Measurements from ENCODE around the gene PLCD1. TPM values are rescaled to one million over a fixed set of nuclear protein-coding genes. Genes with fewer than 3 reads are reported as not detected.
"Not testable (repeated sequence)": the region's sequence is repeated elsewhere in the genome, so short reads cannot be mapped to it uniquely, and the experiment has no call there.

PLCD1 gene
- total RNA-seq, 1 donor from 2014 or later = 30.1 TPM

- Histone ChIP-seq H3K4me1 (no peaks in the 10 kb centered on the region), H3K9me3 (no peaks in the 10 kb centered on the region), H3K36me3 (peaks cover 49% of the 10 kb centered on the region), H3K27ac (no peak overlapping the region), H3K4me3 (no peak overlapping the region), H3K27me3 (ENCODE audit: low read depth) (no peaks in the 10 kb centered on the region)
- intact Hi-C loops (cut with DNase I) = no loop called here
- no peak for TF ChIP-seq CTCF (IDR thresholded peaks at IDR 0.05)
- DNase-seq (no peak), ATAC-seq (no peak)
These were observed 48.7 kb downstream of the PLCD1 start for GRCh38 chr3:37980462-37981347.

GRCh38 chr3:37979541-37980461, 49.6 kb downstream of the PLCD1 start:
- peaks cover 57% of the 10 kb centered on the region for H3K36me3 ChIP-seq
- no peak overlapping the region for H3K27ac ChIP-seq
- peak; percentile 59 to 65 for ATAC-seq
- no peak overlapping the region for H3K4me3 ChIP-seq
- no peaks in the 10 kb centered on the region for H3K27me3 ChIP-seq (ENCODE audit: low read depth)
- no peaks in the 10 kb centered on the region for H3K9me3 ChIP-seq
- no peaks in the 10 kb centered on the region for H3K4me1 ChIP-seq
- DNase-seq = no peak
- intact Hi-C loops (cut with DNase I) = no loop called here
- TF ChIP-seq CTCF (IDR thresholded peaks at IDR 0.05) = no peak

- Histone ChIP-seq H3K27ac (no peak overlapping the region), H3K27me3 (ENCODE audit: low read depth) (no peaks in the 10 kb centered on the region), H3K4me3 (no peak overlapping the region), H3K36me3 (peaks cover 47% of the 10 kb centered on the region), H3K9me3 (no peaks in the 10 kb centered on the region), H3K4me1 (peaks cover 5% of the 10 kb centered on the region)
- TF ChIP-seq CTCF (IDR thresholded peaks at IDR 0.05) = peak; percentile 83
- peak; percentile 92 to 93 for ATAC-seq
- intact Hi-C loops (cut with DNase I) = no loop called here
- DNase-seq = peak; percentile 78
These were observed 55.0 kb downstream of the PLCD1 start for GRCh38 chr3:37974121-37975083.

- intact Hi-C loops (cut with DNase I) = no loop called here
- no peak for DNase-seq
- H3K27ac ChIP-seq = no peak overlapping the region
These were observed 56.0 kb downstream of the PLCD1 start for GRCh38 chr3:37973246-37974054.

GRCh38 chr3:37972056-37972455, 57.4 kb downstream of the PLCD1 start:
- H3K9me3 ChIP-seq; ATAC-seq; DNase-seq; H3K4me3 ChIP-seq; H3K27ac ChIP-seq; intact Hi-C loops (cut with DNase I); H3K27me3 ChIP-seq (ENCODE audit: low read depth): not testable (repeated sequence)
- Histone ChIP-seq H3K4me1 (peaks cover 26% of the 10 kb centered on the region), H3K36me3 (peaks cover 45% of the 10 kb centered on the region)

More at GRCh38 chr3:37973246-37974054, 56.0 kb downstream of the PLCD1 start:
- Histone ChIP-seq H3K4me1 (peaks cover 15% of the 10 kb centered on the region), H3K4me3 (no peak overlapping the region), H3K9me3 (no peaks in the 10 kb centered on the region), H3K27me3 (ENCODE audit: low read depth) (no peaks in the 10 kb centered on the region), H3K36me3 (peaks cover 47% of the 10 kb centered on the region)
- no peak for TF ChIP-seq CTCF (IDR thresholded peaks at IDR 0.05)
- no peak for ATAC-seq

Data from lower lobe of right lung (tissue), 2 donors.